GM23338 (cell line): ENCODE measurements around the gene RPS6KA5.

ENCODE experiments used
- CREB1 ChIP-seq: fragments of 250-450 bp; sonication (Bioruptor Pico); IDR thresholded peaks from 2 replicates; pipeline ENCODE4 v1.5.0; 2020; ENCODE audit warnings: low read depth, mild to moderate bottlenecking, moderate library complexity
- EZH2 ChIP-seq: fragments of 200-600 bp; sonication (generic); IDR thresholded peaks from one replicate; pipeline ENCODE4 v1.8.0; 2017; ENCODE audit warnings: antibody characterized with exemption, mild to moderate bottlenecking, low read depth; ENCODE audit not compliant: unreplicated experiment
- EZH2phosphoT487 ChIP-seq: fragments of 200-600 bp; sonication (generic); IDR thresholded peaks from one replicate; pipeline ENCODE4 v1.8.1; 2018; ENCODE audit warnings: antibody characterized with exemption; ENCODE audit not compliant: unreplicated experiment
- JUNB ChIP-seq: IDR thresholded peaks from one replicate; pipeline ENCODE4 v1.6.1; 2016; ENCODE audit warnings: antibody characterized with exemption; ENCODE audit not compliant: unreplicated experiment
- NANOG ChIP-seq: IDR thresholded peaks from 2 replicates; pipeline ENCODE4 v1.6.1; 2016; ENCODE audit warnings: antibody characterized with exemption, borderline replicate concordance
- POLR2AphosphoS5 ChIP-seq: IDR thresholded peaks from 2 replicates; pipeline ENCODE4 v1.6.1; 2016; ENCODE audit warnings: antibody characterized with exemption, low read depth
- STAT1 ChIP-seq: IDR thresholded peaks from one replicate; pipeline ENCODE4 v1.6.1; 2016; ENCODE audit warnings: antibody characterized with exemption; ENCODE audit not compliant: unreplicated experiment
- ZNF114 ChIP-seq: fragments of 250-450 bp; sonication (Bioruptor Pico); IDR thresholded peaks from 2 replicates; pipeline ENCODE4 v1.5.0; 2020; ENCODE audit warnings: mild to moderate bottlenecking, moderate library complexity
- ZNF331 ChIP-seq: fragments of 250-450 bp; sonication (Bioruptor Pico); IDR thresholded peaks from 2 replicates; pipeline ENCODE4 v1.5.0; 2020; ENCODE audit warnings: low read depth, mild to moderate bottlenecking, moderate library complexity
- TF ChIP-seq, protein P1 (sequence below), 2 experiments: fragments of 200-600 bp in 1 of 2; sonication (generic) in 1 of 2; conservative IDR thresholded peaks; 2 replicates each; pipeline versions ENCODE4 v1.5.1 to v1.6.1; 2016 to 2017; ENCODE audit warnings: antibody characterized with exemption in 2 of 2, low read depth in 2 of 2, mild to moderate bottlenecking in 2 of 2, moderate library complexity in 1 of 2
- TF ChIP-seq, protein P2 (sequence below): IDR thresholded peaks from one replicate; pipeline ENCODE4 v1.6.1; 2018; ENCODE audit warnings: antibody characterized with exemption; ENCODE audit not compliant: unreplicated experiment
- TF ChIP-seq, protein P3 (sequence below): IDR thresholded peaks from 2 replicates; pipeline ENCODE4 v1.6.1; 2016; ENCODE audit warnings: antibody characterized with exemption

DNA sequence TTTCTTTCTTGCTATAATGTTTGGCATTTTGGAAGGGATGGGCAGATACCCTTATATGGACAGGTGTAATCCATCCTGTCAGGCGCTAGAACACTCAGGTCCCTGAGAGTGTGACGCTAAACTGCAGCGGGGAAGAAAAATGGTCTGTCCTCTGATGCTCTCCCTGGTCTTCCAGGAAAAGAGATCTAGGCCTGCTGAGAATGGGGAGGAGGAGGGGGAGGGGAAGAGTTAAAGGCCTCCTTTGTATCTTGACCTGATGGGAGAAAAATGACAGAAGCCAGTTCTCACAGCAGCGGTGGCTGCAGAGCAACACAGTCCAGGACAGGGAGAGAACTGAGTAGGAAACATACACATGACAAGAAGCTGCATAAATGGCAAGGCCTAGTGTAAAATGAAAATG is 61.1 kb downstream of the RPS6KA5 start:
- TF ChIP-seq, protein P1, sequence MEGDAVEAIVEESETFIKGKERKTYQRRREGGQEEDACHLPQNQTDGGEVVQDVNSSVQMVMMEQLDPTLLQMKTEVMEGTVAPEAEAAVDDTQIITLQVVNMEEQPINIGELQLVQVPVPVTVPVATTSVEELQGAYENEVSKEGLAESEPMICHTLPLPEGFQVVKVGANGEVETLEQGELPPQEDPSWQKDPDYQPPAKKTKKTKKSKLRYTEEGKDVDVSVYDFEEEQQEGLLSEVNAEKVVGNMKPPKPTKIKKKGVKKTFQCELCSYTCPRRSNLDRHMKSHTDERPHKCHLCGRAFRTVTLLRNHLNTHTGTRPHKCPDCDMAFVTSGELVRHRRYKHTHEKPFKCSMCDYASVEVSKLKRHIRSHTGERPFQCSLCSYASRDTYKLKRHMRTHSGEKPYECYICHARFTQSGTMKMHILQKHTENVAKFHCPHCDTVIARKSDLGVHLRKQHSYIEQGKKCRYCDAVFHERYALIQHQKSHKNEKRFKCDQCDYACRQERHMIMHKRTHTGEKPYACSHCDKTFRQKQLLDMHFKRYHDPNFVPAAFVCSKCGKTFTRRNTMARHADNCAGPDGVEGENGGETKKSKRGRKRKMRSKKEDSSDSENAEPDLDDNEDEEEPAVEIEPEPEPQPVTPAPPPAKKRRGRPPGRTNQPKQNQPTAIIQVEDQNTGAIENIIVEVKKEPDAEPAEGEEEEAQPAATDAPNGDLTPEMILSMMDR (conservative IDR thresholded peaks at IDR 0.05; ENCODE audit: low read depth in 2 of 2): no peak
- TF ChIP-seq POLR2AphosphoS5 (no peak), CREB1 (CRISPR knock-in tag) (no peak), ZNF331 (no peak), EZH2 (no peak), JUNB (no peak), EZH2phosphoT487 (no peak), STAT1 (no peak), NANOG (no peak), ZNF114 (CRISPR knock-in tag) (no peak)
- TF ChIP-seq, protein P2, sequence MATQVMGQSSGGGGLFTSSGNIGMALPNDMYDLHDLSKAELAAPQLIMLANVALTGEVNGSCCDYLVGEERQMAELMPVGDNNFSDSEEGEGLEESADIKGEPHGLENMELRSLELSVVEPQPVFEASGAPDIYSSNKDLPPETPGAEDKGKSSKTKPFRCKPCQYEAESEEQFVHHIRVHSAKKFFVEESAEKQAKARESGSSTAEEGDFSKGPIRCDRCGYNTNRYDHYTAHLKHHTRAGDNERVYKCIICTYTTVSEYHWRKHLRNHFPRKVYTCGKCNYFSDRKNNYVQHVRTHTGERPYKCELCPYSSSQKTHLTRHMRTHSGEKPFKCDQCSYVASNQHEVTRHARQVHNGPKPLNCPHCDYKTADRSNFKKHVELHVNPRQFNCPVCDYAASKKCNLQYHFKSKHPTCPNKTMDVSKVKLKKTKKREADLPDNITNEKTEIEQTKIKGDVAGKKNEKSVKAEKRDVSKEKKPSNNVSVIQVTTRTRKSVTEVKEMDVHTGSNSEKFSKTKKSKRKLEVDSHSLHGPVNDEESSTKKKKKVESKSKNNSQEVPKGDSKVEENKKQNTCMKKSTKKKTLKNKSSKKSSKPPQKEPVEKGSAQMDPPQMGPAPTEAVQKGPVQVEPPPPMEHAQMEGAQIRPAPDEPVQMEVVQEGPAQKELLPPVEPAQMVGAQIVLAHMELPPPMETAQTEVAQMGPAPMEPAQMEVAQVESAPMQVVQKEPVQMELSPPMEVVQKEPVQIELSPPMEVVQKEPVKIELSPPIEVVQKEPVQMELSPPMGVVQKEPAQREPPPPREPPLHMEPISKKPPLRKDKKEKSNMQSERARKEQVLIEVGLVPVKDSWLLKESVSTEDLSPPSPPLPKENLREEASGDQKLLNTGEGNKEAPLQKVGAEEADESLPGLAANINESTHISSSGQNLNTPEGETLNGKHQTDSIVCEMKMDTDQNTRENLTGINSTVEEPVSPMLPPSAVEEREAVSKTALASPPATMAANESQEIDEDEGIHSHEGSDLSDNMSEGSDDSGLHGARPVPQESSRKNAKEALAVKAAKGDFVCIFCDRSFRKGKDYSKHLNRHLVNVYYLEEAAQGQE: no peak
- TF ChIP-seq, protein P3, sequence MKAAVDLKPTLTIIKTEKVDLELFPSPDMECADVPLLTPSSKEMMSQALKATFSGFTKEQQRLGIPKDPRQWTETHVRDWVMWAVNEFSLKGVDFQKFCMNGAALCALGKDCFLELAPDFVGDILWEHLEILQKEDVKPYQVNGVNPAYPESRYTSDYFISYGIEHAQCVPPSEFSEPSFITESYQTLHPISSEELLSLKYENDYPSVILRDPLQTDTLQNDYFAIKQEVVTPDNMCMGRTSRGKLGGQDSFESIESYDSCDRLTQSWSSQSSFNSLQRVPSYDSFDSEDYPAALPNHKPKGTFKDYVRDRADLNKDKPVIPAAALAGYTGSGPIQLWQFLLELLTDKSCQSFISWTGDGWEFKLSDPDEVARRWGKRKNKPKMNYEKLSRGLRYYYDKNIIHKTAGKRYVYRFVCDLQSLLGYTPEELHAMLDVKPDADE: no peak
